Keratinocyte (primary cell): ENCODE data around the gene TFR2.

Source experiments
- EZH2 ChIP-seq: IDR thresholded peaks from one replicate; pipeline ENCODE4 v1.6.1; 2012; ENCODE audit warnings: inconsistent platforms, mild to moderate bottlenecking, low read length, moderate library complexity
- TF ChIP-seq, protein P1 (sequence below), 3 experiments: IDR thresholded peaks in 1 of 3; conservative IDR thresholded peaks in 1 of 3; optimal IDR thresholded peaks in 1 of 3; 2 replicates in 2 of 3; 3 replicates in 1 of 3; pipeline versions ENCODE3 to v1.5.1; 2011; ENCODE audit warnings: low read length in 3 of 3, mild to moderate bottlenecking in 3 of 3, moderate library complexity in 2 of 3, control low read depth in 1 of 3, inconsistent platforms in 1 of 3; ENCODE audit not compliant: insufficient read depth in 2 of 3; ENCODE audit errors: extremely low read depth in 1 of 3

DNA sequence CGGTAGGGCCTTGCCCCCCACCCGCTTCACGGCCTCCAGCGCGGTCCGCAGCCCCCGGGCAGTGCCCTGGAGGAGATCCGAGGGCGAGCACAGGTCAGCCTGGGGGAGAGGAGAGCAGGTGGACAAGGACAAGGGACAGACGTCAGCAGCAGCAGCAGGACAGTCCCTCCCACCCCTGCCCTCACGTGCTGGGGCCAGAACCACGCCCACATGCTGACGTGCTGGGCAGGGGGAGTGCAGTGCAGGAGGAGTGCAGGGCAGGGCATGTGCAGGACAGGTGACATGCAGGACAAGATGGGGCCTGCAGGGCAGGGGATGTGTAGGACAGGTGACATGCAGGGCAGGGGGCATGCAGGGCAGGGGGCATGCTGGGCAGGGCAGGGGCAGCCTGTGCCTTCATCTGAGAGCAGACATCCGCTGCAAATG, 66.1 kb downstream of the TFR2 start:
- TF ChIP-seq, protein P1, sequence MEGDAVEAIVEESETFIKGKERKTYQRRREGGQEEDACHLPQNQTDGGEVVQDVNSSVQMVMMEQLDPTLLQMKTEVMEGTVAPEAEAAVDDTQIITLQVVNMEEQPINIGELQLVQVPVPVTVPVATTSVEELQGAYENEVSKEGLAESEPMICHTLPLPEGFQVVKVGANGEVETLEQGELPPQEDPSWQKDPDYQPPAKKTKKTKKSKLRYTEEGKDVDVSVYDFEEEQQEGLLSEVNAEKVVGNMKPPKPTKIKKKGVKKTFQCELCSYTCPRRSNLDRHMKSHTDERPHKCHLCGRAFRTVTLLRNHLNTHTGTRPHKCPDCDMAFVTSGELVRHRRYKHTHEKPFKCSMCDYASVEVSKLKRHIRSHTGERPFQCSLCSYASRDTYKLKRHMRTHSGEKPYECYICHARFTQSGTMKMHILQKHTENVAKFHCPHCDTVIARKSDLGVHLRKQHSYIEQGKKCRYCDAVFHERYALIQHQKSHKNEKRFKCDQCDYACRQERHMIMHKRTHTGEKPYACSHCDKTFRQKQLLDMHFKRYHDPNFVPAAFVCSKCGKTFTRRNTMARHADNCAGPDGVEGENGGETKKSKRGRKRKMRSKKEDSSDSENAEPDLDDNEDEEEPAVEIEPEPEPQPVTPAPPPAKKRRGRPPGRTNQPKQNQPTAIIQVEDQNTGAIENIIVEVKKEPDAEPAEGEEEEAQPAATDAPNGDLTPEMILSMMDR (optimal IDR thresholded peaks at IDR 0.05 in 1 of 3, IDR thresholded peaks at IDR 0.05 in 1 of 3, conservative IDR thresholded peaks at IDR 0.05 in 1 of 3; ENCODE audit: extremely low read depth in 1 of 3, insufficient read depth in 2 of 3, low read length in 3 of 3) = no peak
- TF ChIP-seq EZH2 = no peak
